ENCODE measurements around the gene DENND2D.

Gene DENND2D

DNA sequence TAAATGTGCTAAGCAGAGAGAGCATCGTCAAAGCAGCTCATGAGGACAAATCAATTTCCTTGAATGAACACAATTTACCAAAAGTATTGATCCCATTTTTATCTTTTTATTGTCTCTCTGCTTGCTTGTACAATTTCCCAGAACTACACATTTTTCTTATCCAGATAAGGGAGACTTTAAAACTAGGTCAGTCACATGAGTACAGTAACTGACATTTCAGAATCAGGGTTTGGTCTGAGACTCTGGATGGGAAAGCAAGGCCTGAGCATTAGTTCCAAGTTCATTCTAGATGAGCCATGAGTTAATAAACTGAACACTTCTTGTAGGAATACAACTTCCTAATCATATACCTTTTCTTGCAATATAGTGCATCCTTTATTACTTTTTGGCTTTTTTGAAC is 11.5 kb upstream of the DENND2D start:
- ChIA-PET POLR2A (no interaction called here), CTCF (no interaction called here)
- Histone ChIP-seq H3K9me3 (ENCODE audit: control insufficient read depth, insufficient read depth, low read depth, low read length) (no peaks in the 10 kb centered on the region), H3K27ac (ENCODE audit: extremely low read depth, low read depth, low read length) (no peak overlapping the region), H3K36me3 (ENCODE audit: control insufficient read depth in 2 of 2, insufficient read depth in 1 of 2, low read length in 2 of 2) (no peaks in the 10 kb centered on the region), H3K4me1 (ENCODE audit: control insufficient read depth, insufficient read depth, low read length) (no peaks in the 10 kb centered on the region), H3K4me3 (ENCODE audit: low read depth, low read length) (no peak overlapping the region)
- no peak for TF ChIP-seq ZNF416 (tag by site-specific recombination; IDR thresholded peaks at IDR 0.05)
- TF ChIP-seq, protein P1, sequence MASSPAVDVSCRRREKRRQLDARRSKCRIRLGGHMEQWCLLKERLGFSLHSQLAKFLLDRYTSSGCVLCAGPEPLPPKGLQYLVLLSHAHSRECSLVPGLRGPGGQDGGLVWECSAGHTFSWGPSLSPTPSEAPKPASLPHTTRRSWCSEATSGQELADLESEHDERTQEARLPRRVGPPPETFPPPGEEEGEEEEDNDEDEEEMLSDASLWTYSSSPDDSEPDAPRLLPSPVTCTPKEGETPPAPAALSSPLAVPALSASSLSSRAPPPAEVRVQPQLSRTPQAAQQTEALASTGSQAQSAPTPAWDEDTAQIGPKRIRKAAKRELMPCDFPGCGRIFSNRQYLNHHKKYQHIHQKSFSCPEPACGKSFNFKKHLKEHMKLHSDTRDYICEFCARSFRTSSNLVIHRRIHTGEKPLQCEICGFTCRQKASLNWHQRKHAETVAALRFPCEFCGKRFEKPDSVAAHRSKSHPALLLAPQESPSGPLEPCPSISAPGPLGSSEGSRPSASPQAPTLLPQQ (tag by site-specific recombination; IDR thresholded peaks at IDR 0.05): no peak

DNA sequence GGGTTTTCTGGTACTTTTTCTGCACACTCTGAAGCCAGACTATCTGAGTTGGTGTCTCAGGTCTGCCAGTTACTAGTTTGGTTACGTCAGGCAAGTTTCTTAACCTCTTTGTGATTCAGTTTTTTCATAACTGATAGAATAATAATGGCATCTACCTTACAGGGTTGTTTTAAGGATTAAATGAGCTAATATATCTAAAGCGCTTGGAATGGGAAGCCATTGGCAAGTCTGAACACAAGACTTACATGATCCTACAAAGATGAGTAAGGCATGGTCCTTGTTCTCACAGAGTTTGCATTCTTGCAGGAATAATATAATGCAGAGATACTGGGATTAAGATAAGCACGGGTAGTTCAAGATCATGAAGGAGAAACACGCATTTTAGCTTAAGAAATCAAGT is 9.2 kb upstream of the DENND2D start:
- TF ChIP-seq, protein P2, sequence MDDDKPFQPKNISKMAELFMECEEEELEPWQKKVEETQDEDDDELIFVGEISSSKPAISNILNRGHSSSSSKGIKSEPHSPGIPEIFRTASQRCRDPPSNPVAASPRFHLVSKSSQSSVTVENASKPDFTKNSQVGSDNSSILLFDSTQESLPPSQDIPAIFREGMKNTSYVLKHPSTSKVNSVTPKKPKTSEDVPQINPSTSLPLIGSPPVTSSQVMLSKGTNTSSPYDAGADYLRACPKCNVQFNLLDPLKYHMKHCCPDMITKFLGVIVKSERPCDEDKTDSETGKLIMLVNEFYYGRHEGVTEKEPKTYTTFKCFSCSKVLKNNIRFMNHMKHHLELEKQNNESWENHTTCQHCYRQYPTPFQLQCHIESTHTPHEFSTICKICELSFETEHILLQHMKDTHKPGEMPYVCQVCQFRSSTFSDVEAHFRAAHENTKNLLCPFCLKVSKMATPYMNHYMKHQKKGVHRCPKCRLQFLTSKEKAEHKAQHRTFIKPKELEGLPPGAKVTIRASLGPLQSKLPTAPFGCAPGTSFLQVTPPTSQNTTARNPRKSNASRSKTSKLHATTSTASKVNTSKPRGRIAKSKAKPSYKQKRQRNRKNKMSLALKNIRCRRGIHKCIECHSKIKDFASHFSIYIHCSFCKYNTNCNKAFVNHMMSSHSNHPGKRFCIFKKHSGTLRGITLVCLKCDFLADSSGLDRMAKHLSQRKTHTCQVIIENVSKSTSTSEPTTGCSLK (tag by site-specific recombination; IDR thresholded peaks at IDR 0.05): no peak
- Histone ChIP-seq H3K36me3 (ENCODE audit: control insufficient read depth in 2 of 2, insufficient read depth in 1 of 2, low read length in 2 of 2) (no peaks in the 10 kb centered on the region), H3K9me3 (ENCODE audit: control insufficient read depth, insufficient read depth, low read depth, low read length) (no peaks in the 10 kb centered on the region), H3K27ac (ENCODE audit: extremely low read depth, low read depth, low read length) (no peak overlapping the region), H3K4me1 (ENCODE audit: control insufficient read depth, insufficient read depth, low read length) (no peaks in the 10 kb centered on the region), H3K4me3 (ENCODE audit: low read depth, low read length) (no peak overlapping the region)
- ChIA-PET POLR2A (no interaction called here), CTCF (no interaction called here)

GRCh38 chr1:111208921-111209320 is 8.5 kb upstream of the DENND2D start:
- H3K4me1 ChIP-seq (ENCODE audit: control insufficient read depth, insufficient read depth, low read length): no peaks in the 10 kb centered on the region
- POLR2A ChIA-PET: no interaction called here

DNA sequence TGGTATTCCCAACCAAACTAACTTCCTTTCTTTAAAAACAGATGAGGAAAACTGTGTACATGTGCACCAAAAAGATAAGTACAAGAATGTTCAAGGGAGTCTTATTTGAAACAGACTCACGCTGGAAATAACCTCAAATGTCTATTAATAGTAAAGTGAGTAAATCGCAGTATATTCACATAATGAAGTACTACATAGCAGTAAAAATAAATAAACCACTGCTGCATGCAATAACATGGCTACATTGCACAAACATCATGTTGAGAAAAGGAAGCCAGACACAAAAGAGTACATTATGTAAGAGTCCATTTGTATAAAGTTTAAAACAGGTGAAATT is 5.2 kb upstream of the DENND2D start:
- Histone ChIP-seq H3K36me3 (ENCODE audit: control insufficient read depth in 2 of 2, insufficient read depth in 1 of 2, low read length in 2 of 2) (no peaks in the 10 kb centered on the region), H3K4me3 (ENCODE audit: low read depth, low read length) (no peak overlapping the region), H3K27ac (ENCODE audit: extremely low read depth, low read depth, low read length) (no peak overlapping the region), H3K9me3 (ENCODE audit: control insufficient read depth, insufficient read depth, low read depth, low read length) (no peaks in the 10 kb centered on the region), H3K4me1 (ENCODE audit: control insufficient read depth, insufficient read depth, low read length) (no peaks in the 10 kb centered on the region)
- POLR2A ChIA-PET: no interaction called here
- CTCF ChIA-PET: interaction anchor here (0.6 kb wide), 1 partner anchor 18 kb away, joined by 3 read pairs; no protein-coding TSS in a partner anchor
- TF ChIP-seq ZNF560 (tag by site-specific recombination; IDR thresholded peaks at IDR 0.05; ENCODE audit: borderline replicate concordance) (no peak), ZNF664 (tag by site-specific recombination; IDR thresholded peaks at IDR 0.05) (no peak), ZNF76 (tag by site-specific recombination; IDR thresholded peaks at IDR 0.05; ENCODE audit: borderline replicate concordance, low read depth) (no peak), ZNF514 (tag by site-specific recombination; IDR thresholded peaks at IDR 0.05) (no peak), ZNF600 (tag by site-specific recombination; IDR thresholded peaks at IDR 0.05) (no peak), ZSCAN30 (tag by site-specific recombination; IDR thresholded peaks at IDR 0.05) (no peak), ZNF416 (tag by site-specific recombination; IDR thresholded peaks at IDR 0.05) (no peak), KLF17 (tag by site-specific recombination; IDR thresholded peaks at IDR 0.05) (no peak), ZNF677 (tag by site-specific recombination; IDR thresholded peaks at IDR 0.05) (no peak), ZNF555 (tag by site-specific recombination; conservative IDR thresholded peaks at IDR 0.05) (no peak), ZFP37 (tag by site-specific recombination; IDR thresholded peaks at IDR 0.05) (no peak)

More at GRCh38 chr1:111208921-111209320, 8.5 kb upstream of the DENND2D start:
- Histone ChIP-seq H3K4me3 (ENCODE audit: low read depth, low read length) (no peak overlapping the region), H3K9me3 (ENCODE audit: control insufficient read depth, insufficient read depth, low read depth, low read length) (no peaks in the 10 kb centered on the region), H3K36me3 (ENCODE audit: control insufficient read depth in 2 of 2, insufficient read depth in 1 of 2, low read length in 2 of 2) (no peaks in the 10 kb centered on the region), H3K27ac (ENCODE audit: extremely low read depth, low read depth, low read length) (no peak overlapping the region)
- no peak for TF ChIP-seq ZBTB49 (tag by site-specific recombination; IDR thresholded peaks at IDR 0.05; ENCODE audit: low read depth)
- no peak for TF ChIP-seq ZNF76 (tag by site-specific recombination; IDR thresholded peaks at IDR 0.05; ENCODE audit: borderline replicate concordance, low read depth)
- TF ChIP-seq ZNF664 (tag by site-specific recombination; IDR thresholded peaks at IDR 0.05): no peak
- TF ChIP-seq ZXDB (tag by site-specific recombination; IDR thresholded peaks at IDR 0.05): no peak
- CTCF ChIA-PET: no interaction called here
